Measurements from ENCODE around the gene PRDM8.

The PRDM8 gene

DNA sequence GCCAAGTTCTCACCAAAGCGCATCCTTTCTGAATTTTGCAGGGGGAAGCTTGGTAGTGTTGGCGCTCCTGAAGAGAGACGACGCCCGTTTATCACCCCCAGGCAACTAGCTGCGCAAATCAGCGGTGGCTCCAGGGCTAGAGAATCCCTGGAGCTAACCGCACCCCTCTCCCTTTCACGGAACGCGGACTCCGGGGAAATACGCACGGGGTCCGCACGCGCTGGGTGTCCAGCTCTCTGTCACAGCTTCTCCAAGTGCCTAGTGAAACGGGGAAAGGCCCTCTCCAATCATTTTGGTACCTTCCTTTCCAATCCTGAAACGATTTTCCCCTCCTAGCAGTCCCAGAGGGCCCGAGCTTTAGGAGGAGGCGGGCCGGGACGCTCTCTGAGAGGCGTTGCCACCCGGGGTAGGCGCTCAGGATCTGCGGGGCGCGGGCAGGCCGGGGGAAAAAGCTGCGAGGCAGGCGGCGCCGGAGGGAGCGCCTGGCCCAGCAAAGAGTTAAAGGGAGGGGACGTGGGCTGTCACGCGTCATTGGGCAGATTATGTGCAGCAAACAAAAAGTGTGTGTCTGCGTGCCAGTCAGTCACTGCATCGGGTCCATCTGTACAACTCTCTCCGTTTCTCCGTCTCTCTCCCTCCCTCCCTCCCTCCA, at the start of gene PRDM8:
Gene PRDM8, plus strand, starts transcription at position 582 of the 652 bp plus-strand sequence. CDS start 2,578 bp downstream, outside the sequence.
- Mint-ChIP-seq H3K27me3 (ENCODE audit: low read depth, poor library complexity) (peaks cover 100% of the 10 kb centered on the region), H3K4me3 (peak within 1 kb of the TSS; percentile 49), H3K9me3 (no peaks in the 10 kb centered on the region), H3K36me3 (ENCODE audit: low read depth) (no peaks in the 10 kb centered on the region), H3K27ac (no peak within 1 kb of the TSS), H3K4me1 (peaks cover 36% of the 10 kb centered on the region)
- peak; percentile 53 for DNase-seq
- no peak for TF ChIP-seq CTCF (IDR thresholded peaks at IDR 0.05)

- no peaks in the 10 kb centered on the region for H3K9me3 Mint-ChIP-seq
- no peak for TF ChIP-seq CTCF (IDR thresholded peaks at IDR 0.05)
- no peaks in the 10 kb centered on the region for H3K36me3 Mint-ChIP-seq (ENCODE audit: low read depth)
- H3K27ac Mint-ChIP-seq = no peak overlapping the region
- H3K27me3 Mint-ChIP-seq (ENCODE audit: low read depth, poor library complexity) = no peaks in the 10 kb centered on the region
- H3K4me3 Mint-ChIP-seq = no peak overlapping the region
- H3K4me1 Mint-ChIP-seq = no peaks in the 10 kb centered on the region
- no peak for DNase-seq
These were observed 46.7 kb upstream of the PRDM8 start for GRCh38 chr4:80150387-80151180.

DNA sequence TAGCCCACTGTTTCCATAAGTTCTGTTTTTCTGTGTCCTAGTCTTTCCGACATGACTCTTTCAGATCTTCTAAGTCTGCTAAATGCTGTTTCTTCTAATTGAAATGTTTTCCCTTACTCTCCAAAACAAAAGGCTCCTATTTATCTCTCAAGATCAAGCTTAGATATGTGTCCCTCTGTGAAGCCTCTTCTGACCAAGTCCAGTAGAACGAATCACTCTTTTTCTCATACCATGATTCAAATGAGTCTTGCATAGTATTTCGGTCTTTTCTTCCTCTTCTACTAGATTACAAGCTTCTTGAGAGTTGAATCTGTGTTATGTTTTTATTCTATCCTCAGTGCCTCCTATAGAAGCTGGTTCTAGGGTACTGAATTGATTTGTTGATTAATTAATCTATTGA, 45.3 kb upstream of the PRDM8 start:
- Mint-ChIP-seq H3K27me3 (ENCODE audit: low read depth, poor library complexity) (no peaks in the 10 kb centered on the region), H3K27ac (no peak overlapping the region), H3K4me1 (no peaks in the 10 kb centered on the region), H3K36me3 (ENCODE audit: low read depth) (no peaks in the 10 kb centered on the region), H3K4me3 (no peak overlapping the region), H3K9me3 (no peaks in the 10 kb centered on the region)
- no peak for DNase-seq
- no peak for TF ChIP-seq CTCF (IDR thresholded peaks at IDR 0.05)

GRCh38 chr4:80153874-80154544, 43.3 kb upstream of the PRDM8 start:
- H3K9me3 Mint-ChIP-seq = peaks cover 3% of the 10 kb centered on the region
- TF ChIP-seq CTCF (IDR thresholded peaks at IDR 0.05) = no peak
- H3K36me3 Mint-ChIP-seq (ENCODE audit: low read depth) = no peaks in the 10 kb centered on the region
- H3K27ac Mint-ChIP-seq = no peak overlapping the region
- H3K27me3 Mint-ChIP-seq (ENCODE audit: low read depth, poor library complexity) = no peaks in the 10 kb centered on the region
- no peak for DNase-seq
- H3K4me3 Mint-ChIP-seq = no peak overlapping the region
- H3K4me1 Mint-ChIP-seq = no peaks in the 10 kb centered on the region

DNA sequence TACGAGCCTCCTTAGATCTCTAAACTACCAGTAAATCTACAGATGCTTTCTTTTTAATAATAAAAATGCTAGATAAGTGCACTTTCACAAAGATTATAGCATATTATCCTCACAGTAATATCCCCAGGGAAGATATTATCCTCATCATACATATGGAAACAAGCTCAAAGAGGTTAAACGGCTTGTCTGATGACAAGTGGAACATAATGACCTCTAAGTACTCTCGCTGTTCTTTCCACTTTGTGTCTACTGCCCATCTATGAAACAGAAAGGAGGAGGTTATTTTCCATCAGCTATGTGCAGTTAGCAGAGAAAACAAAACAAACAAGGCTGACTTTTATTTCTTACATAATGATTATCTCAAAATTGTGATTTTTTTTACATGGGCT, 42.8 kb upstream of the PRDM8 start:
- TF ChIP-seq CTCF (IDR thresholded peaks at IDR 0.05) = no peak
- peaks cover 3% of the 10 kb centered on the region for H3K9me3 Mint-ChIP-seq
- no peak overlapping the region for H3K4me3 Mint-ChIP-seq
- DNase-seq = no peak
- H3K4me1 Mint-ChIP-seq = no peaks in the 10 kb centered on the region
- no peaks in the 10 kb centered on the region for H3K36me3 Mint-ChIP-seq (ENCODE audit: low read depth)
- H3K27ac Mint-ChIP-seq = no peak overlapping the region
- peaks cover 5% of the 10 kb centered on the region for H3K27me3 Mint-ChIP-seq (ENCODE audit: low read depth, poor library complexity)

All from nephron progenitor cell (in vitro differentiated cells).